Sigmoid colon (tissue), 4 donors: ENCODE results near the gene EIF4H.

Experiments used
- CTCF ChIP-seq, 4 experiments: fragments of 450-650 bp in 3 of 4; fragments of 200-600 bp in 1 of 4; IDR thresholded peaks; one replicate each; pipeline ENCODE4 v1.5.1; 2016 to 2019; ENCODE audit warnings: antibody characterized with exemption in 4 of 4, mild to moderate bottlenecking in 3 of 4, moderate library complexity in 2 of 4
- EP300 ChIP-seq, 4 donors: sonication (generic); formaldehyde crosslinking; IDR thresholded peaks; one replicate each; pipeline ENCODE4 v1.6.1; 2017; ENCODE audit warnings: antibody characterized with exemption in 4 of 4
- POLR2A ChIP-seq, 2 donors: fragments of 450-650 bp; IDR thresholded peaks; one replicate each; pipeline ENCODE4 v1.6.1; 2016; ENCODE audit warnings: antibody characterized with exemption in 2 of 2, mild to moderate bottlenecking in 2 of 2, moderate library complexity in 2 of 2
- POLR2AphosphoS5 ChIP-seq, 4 donors: sonication (generic); formaldehyde crosslinking; IDR thresholded peaks; one replicate each; pipeline ENCODE4 v1.6.1; 2017; ENCODE audit warnings: antibody characterized with exemption in 4 of 4

- TF ChIP-seq CTCF (IDR thresholded peaks at IDR 0.05) (no peak), EP300 (IDR thresholded peaks at IDR 0.05) (no peak), POLR2AphosphoS5 (IDR thresholded peaks at IDR 0.05) (no peak), POLR2A (IDR thresholded peaks at IDR 0.05) (no peak)
These were observed 678 bp upstream of the EIF4H start for GRCh38 chr7:74173491-74173865.
